ENCODE results near the gene PXMP2. TPM values are rescaled to one million over a fixed set of nuclear protein-coding genes. Genes with fewer than 3 reads are reported as not detected.

PXMP2 gene
- 10 to 100 TPM; 54.1 to 64.7 (median 57.8) TPM for polyA plus RNA-seq (ENCODE audit: insufficient read length in 3 of 3)
- long read RNA-seq, donor 1, transcript PXMP2-201 (5 exons, 957 nt): major isoform, 30 of 32 reads
- long read RNA-seq, donor 1, partial matches to known transcripts: 0 of 32 reads
- long read RNA-seq, donor 1, other reads (novel, unspliced or antisense): 0 of 32 reads
- long read RNA-seq, donor 2, transcript PXMP2-201 (5 exons, 957 nt): major isoform, 40 of 54 reads
- long read RNA-seq, donor 2, partial matches to known transcripts: 14 of 54 reads
- long read RNA-seq, donor 2, other reads (novel, unspliced or antisense): 0 of 54 reads
- long read RNA-seq, donor 3, transcript PXMP2-201 (5 exons, 957 nt): major isoform, 50 of 53 reads
- long read RNA-seq, donor 3, partial matches to known transcripts: 0 of 53 reads
- long read RNA-seq, donor 3, other reads (novel, unspliced or antisense): 0 of 53 reads
- long read RNA-seq, donor 4, transcript PXMP2-201 (5 exons, 957 nt): major isoform, 36 of 37 reads
- long read RNA-seq, donor 4, partial matches to known transcripts: 0 of 37 reads
- long read RNA-seq, donor 4, other reads (novel, unspliced or antisense): 0 of 37 reads
- long read RNA-seq, donor 5: 0 reads
- long read RNA-seq, donor 6, transcript PXMP2-201 (5 exons, 957 nt): major isoform, 26 of 27 reads
- long read RNA-seq, donor 6, partial matches to known transcripts: 0 of 27 reads
- long read RNA-seq, donor 6, other reads (novel, unspliced or antisense): 0 of 27 reads
- long read RNA-seq, donor 7, transcript PXMP2-201 (5 exons, 957 nt): major isoform, 43 of 53 reads
- long read RNA-seq, donor 7, partial matches to known transcripts: 8 of 53 reads
- long read RNA-seq, donor 7, other reads (novel, unspliced or antisense): 0 of 53 reads
- long read RNA-seq, donor 8, transcript PXMP2-201 (5 exons, 957 nt): major isoform, 61 of 69 reads
- long read RNA-seq, donor 8, partial matches to known transcripts: 7 of 69 reads
- long read RNA-seq, donor 8, other reads (novel, unspliced or antisense): 0 of 69 reads
- long read RNA-seq, donor 9, transcript PXMP2-201 (5 exons, 957 nt): major isoform, 41 of 41 reads
- long read RNA-seq, donor 9, partial matches to known transcripts: 0 of 41 reads
- long read RNA-seq, donor 9, other reads (novel, unspliced or antisense): 0 of 41 reads
- long read RNA-seq, donor 10, transcript PXMP2-201 (5 exons, 957 nt): major isoform, 41 of 42 reads
- long read RNA-seq, donor 10, partial matches to known transcripts: 0 of 42 reads
- long read RNA-seq, donor 10, other reads (novel, unspliced or antisense): 0 of 42 reads
- long read RNA-seq, donor 11, transcript PXMP2-201 (5 exons, 957 nt): major isoform, 36 of 62 reads
- long read RNA-seq, donor 11, partial matches to known transcripts: 24 of 62 reads
- long read RNA-seq, donor 11, other reads (novel, unspliced or antisense): 0 of 62 reads
- long read RNA-seq, donor 12, transcript PXMP2-201 (5 exons, 957 nt): major isoform, 12 of 13 reads
- long read RNA-seq, donor 12, partial matches to known transcripts: 0 of 13 reads
- long read RNA-seq, donor 12, other reads (novel, unspliced or antisense): 0 of 13 reads
- long read RNA-seq, donor 13: 0 reads
- long read RNA-seq, donor 14, transcript PXMP2-201 (5 exons, 957 nt): major isoform, 45 of 48 reads
- long read RNA-seq, donor 14, partial matches to known transcripts: 0 of 48 reads
- long read RNA-seq, donor 14, other reads (novel, unspliced or antisense): 0 of 48 reads
- long read RNA-seq, donor 15, transcript PXMP2-201 (5 exons, 957 nt): major isoform, 26 of 36 reads
- long read RNA-seq, donor 15, partial matches to known transcripts: 10 of 36 reads
- long read RNA-seq, donor 15, other reads (novel, unspliced or antisense): 0 of 36 reads
- long read RNA-seq, donor 16, transcript PXMP2-201 (5 exons, 957 nt): major isoform, 85 of 96 reads
- long read RNA-seq, donor 16, partial matches to known transcripts: 8 of 96 reads
- long read RNA-seq, donor 16, other reads (novel, unspliced or antisense): 0 of 96 reads

DNA sequence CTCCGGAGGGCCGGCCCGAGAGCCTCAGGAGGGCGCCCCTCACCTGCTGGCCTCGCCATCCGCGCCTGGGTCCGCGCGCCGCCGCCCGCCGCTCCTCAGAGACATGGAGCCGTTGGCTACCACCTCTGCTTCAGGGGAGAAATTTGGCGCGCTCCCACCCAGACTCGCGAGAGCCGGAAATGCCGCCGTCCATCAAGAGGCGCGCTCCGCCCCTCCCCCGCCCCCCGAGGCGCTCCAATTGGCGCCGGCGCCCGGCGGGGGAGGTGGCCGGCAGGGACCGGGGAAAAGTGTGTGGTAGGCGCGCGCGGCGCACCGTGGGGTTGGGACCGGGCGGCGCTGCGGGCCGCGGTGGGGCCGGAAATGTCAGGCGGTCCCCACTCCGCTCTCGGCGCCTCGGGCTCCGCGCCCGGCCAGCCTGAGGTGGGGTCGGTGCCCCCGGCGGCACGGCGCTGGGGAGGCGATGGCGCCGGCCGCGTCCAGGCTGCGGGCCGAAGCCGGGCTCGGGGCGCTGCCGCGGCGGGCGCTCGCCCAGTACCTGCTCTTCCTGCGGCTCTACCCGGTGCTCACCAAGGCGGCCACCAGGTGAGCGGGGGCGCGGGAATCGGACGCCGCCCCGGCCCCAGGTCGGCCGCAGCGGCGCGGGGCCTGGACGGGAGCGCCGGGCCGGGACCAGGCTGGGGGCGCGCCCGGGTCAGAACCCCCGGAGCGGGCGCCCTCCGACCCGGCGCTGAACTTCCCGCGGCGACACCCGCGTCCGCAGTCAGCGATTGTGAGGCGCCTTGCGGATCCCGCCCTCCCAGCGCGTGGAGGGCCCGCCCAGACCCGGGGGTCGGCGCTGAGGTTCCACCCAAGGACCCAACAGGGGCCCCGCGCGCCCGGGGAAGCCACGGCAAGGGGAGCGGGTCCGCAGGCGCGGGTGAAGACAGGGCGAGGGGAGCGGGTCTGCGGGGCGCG lies at the start of gene PXMP2, which contains the start of gene POLE:
TSS of gene PXMP2 (plus strand) at position 377 of the 954 bp plus-strand sequence. CDS start at position 461, 84 bp downstream.
TSS of gene POLE (minus strand) at position 132 of the 954 bp plus-strand sequence. CDS start at position 105, 27 bp downstream.
- peak; percentile 89 to 98 (median 92) for DNase-seq (ENCODE audit: extremely low read depth in 1 of 11, low read depth in 9 of 11, low spot score in 4 of 11)

DNA sequence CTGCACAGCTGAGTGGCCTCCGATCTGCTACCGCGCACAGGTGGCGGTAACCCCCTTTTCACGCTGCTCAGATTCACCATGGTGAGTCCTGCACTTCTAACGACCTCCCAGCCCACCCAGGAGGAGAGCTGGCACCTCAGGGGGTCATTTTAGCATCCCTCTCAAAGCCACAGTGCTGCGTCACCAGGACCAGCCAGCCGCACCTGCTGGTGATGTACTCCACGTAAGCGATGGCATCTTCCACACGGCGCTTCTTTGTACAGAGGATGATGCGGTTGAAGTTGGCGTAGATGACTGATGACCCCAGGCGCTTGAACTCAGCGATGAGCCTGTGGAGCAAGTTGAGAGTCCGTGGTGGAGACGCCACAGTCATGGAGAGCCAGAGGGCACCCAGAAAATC lies 49.6 kb upstream of the PXMP2 start:
- DNase-seq (ENCODE audit: extremely low read depth in 1 of 11, low read depth in 9 of 11, low spot score in 4 of 11): no peak

DNA sequence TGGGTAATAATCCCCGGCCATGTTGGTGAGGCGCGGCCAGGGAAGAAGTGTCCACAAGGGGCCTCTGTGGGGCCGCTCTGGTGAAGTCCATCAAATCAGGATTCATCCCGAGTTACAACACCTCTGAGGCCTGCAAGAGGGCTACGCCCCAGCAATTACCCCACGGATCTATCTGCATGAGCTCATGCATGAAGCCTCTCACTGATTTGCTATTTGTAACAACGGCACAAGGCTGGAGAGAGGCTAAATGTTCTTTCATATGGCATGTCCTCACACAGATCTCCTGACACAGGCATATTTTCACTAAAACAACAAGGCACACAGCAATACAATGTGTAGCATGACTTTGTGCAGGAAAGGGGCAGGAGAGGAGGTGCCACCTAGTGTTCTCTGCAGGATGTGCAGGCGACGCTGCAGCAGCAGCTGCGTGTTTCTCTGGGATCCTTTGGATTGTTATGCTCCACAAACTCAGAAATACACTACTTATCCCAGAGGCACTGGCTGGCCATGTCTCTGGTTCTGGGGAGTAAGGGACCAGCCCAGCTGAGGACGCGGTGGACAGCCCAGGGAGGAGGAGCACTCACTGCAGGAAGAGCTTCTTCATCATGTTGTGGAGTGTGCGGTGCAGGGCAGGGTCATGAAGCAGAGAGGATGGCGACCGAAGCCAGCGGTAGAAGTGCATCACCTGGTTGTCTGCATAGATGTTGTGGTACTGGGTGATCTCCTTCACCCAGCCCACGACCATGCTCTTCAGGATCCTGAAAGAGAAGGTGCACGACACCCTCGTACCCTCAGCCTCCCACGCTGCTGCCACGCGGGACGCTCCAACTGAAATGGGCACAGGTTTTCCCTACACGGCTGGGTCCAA lies 48.6 kb upstream of the PXMP2 start:
- DNase-seq (ENCODE audit: extremely low read depth in 1 of 11, low read depth in 9 of 11, low spot score in 4 of 11): no peak

DNA sequence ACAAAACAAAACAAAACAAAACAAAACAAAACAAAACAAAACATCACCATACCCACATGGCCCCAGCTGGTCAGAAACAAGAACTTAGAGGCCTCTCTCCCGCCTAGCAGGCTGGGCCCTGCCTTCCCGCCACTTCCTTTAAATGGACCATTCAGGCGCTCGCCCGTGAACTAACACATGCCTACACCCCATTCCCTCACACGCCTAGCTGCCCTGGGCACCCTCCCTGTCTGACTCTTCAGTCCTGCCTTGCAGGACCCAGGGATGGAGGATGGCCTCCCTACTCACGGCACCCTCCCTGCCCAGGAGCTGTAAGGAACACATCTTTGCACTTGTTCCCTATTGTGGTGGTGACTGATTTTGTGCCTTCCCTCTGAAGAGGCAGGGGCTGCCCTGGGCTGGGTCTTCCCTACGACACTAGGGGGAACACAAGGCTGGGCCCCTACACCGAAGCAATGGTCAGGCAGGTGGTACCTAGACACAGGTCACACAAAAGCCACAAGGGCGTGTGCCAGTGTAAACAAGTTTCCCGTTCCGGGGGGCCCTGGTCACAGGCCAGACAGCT lies 47.3 kb upstream of the PXMP2 start:
- no peak for DNase-seq (ENCODE audit: extremely low read depth in 1 of 11, low read depth in 9 of 11, low spot score in 4 of 11)

DNA sequence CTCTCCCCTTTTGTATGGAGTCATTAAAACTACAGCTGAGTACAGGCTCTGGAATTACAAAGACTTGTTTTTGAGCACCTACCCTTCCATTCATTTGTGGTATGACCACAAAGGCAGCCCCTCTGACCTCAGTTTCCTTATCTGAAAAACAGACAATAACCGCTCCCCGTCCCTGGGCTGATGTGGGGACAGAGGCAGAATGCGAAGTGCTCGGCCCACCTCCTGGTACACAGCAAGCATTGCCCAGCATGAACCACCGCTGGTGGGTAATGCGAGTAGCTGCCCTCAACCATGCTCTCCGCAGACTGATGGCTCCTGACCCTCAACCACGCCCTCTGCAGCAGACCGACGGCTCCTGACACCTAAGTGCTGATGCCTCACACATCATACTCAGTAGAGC lies 46.5 kb upstream of the PXMP2 start:
- no peak for DNase-seq (ENCODE audit: extremely low read depth in 1 of 11, low read depth in 9 of 11, low spot score in 4 of 11)

DNA sequence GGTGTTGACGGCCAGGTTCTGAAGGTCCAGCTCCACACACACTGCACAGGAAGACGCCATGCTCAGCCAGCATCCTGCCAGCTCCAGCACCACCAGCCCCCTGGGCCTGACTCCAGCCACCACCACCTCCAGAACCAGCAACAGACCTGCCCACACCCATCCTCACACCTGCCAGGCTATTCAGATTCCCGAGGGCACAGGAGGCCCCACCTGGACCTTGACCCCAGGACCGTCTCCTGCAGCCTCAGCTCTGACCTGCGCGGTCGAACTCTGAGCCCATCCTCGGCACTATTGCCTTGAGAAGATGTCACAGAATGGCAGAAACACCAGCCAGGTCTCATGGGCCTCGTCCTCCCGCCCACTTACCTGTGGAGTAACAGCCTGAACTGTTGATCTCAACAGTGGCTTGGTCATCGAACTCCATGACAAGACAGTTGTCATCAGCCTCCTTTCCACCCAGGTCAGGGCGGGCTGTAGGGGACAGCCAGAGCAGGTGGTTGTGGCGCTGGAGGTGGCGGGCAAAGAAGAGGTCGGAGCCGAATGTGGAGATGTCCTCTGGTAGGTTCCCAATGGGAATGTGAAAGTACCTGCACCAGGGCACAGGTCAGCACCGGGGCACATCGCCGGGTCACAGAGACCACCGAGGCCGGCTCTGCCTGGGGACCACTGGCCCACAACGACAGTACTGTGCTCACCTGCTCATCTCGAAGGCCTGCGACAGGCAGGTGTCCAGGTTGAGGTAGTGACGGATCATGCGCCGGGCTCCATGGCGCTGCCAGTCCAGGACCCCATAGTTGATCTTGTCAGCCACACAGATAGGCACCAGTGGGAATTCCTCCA lies 45.4 kb upstream of the PXMP2 start:
- DNase-seq (ENCODE audit: extremely low read depth in 1 of 11, low read depth in 9 of 11, low spot score in 4 of 11): no peak

DNA sequence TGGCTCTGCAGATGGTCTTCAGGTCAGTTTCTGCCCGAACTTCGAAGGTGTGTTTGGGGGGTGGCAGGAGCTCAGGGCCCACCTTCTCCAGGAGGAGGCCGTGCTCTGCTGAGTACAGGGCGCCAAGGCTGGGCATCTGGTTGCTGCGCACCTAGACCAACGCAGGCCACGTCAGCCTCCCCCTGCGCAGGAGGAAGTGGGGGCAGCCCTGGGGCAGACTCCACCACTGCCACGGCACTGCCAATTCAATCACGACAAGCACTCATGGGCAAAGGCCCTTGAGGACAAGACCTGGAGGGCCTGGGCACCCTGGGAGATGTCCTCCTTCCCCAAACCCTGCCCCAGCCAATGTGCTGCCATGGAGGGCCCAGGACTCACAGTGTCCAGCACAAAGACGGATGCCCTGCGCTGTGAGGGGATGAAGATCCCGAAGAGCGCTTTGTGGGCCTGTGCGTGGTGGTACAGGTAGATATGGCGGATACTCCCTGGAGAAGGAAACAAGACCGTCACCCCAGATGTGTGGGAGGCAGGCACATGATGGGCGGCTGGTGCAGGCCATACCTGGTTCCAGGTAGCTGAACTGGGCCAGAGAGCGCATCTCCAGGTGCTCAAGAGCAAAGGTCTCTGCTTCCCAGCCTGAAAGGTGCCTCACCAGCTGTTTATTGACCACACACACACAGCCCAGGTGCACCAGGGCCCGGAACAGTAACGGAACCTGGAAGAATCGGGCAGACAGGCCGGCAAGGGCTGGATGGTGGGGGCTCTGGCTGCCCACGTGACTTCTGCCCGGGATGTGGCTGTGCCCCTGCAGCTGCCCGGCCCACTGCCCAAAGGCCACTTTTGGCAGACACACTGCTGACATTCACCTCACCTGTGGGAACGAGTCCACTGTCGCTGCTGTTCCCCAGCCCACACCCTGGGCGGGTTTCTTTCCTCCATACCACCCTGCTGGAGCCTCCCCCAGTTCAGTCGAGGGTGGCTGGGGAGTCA lies 44.2 kb upstream of the PXMP2 start:
- DNase-seq (ENCODE audit: extremely low read depth in 1 of 11, low read depth in 9 of 11, low spot score in 4 of 11): no peak

DNA sequence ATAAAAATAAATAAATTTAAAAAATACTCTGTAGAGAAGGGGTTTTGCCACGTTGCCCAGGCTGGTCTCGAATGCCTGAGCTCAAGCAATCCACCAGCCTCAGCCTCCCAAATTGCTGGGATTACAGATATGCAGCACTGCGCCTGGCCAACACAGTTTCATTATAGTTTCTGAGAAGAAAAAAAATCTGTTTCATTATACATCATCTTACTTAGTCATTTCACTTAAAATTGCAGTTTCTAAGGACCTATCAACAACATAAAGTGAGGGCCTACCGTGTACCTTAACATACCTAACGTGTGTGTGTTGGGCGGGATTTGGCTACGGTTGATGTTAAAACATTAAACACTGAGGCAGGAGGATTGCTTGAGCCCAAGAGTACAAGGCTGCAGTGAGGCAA lies 40.5 kb upstream of the PXMP2 start:
- DNase-seq (ENCODE audit: extremely low read depth in 1 of 11, low read depth in 9 of 11, low spot score in 4 of 11): no peak

DNA sequence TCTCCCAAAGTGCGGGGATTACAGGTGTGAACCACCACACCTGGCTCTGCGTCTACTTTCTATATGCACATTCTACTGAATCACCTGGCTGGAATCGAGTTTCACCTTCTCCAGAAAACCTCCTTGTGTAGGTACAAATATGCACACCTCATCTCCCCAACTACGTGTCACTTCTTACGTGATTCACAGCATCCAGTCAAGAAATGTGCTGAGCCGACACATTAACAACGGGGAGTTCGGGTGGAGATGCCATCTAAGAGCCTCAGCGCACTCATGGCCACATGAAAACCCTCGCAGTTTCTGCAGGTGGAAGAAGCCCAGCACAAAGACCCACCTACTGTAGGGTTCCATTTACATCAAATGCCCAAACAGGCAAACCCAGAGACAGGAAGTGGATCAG lies 39.5 kb upstream of the PXMP2 start:
- no peak for DNase-seq (ENCODE audit: extremely low read depth in 1 of 11, low read depth in 9 of 11, low spot score in 4 of 11)

DNA sequence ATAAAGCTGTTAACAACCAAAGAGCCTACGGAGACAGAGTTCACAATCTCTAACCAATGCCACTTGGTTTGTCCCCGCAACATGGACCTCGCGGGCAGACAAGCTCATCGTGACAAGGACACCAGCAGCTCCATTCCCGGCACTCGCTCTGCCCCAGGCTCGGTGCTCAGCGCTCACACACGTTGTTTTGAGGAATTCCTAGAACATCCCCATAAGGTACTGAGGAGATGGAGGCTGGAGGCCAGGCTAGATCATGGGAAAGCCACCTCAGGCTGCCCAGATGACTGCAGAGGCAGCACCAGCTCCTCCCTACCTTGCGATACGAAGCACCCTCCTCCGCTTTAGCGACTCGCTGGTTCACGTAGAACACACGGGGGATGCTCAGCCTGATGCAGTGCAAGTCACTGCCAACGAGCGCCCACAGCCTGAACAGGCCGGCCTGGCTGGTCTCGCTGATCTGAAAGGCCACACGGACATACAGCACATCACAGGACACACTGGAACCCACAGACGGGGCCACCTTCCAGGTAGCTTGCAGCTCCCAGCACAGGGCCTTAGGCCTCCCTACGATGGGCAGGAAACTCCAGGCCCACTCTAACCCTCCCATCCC lies 38.7 kb upstream of the PXMP2 start:
- no peak for DNase-seq (ENCODE audit: extremely low read depth in 1 of 11, low read depth in 9 of 11, low spot score in 4 of 11)

DNA sequence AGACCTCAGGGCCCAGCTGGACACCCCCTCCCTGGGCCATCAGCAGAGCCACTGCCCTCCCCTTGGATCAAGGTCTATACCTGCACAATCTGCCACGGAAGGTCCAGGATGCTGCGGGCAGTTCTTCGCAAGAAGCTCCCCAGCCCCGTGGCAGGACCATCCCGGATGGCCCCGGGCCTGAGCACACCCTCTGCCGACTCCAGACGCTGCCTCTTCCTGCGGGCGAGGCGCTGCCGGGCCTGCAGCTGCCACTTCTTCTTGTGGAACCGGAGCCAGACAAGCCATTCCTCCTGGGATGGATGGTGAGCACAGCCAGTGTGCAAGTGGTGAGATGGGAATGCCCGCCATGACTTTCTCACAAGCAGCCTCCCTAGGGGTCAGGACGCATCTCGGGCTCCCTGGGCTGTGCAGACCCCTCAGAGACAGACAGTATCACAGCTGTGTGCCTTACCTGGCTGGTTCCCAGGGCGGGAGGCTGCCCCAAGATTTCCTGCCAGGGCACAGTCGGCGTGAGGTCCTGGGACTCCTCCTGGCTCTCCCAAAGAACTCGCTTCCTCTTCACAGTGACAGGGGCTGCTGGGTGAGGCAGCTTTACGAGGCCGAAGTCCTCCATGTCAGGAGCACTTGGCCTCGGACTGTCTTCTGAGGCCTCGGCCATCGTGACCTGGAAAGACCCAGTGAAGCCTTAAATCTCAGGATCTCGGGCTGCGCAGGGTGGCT lies 38.0 kb upstream of the PXMP2 start:
- no peak for DNase-seq (ENCODE audit: extremely low read depth in 1 of 11, low read depth in 9 of 11, low spot score in 4 of 11)

DNA sequence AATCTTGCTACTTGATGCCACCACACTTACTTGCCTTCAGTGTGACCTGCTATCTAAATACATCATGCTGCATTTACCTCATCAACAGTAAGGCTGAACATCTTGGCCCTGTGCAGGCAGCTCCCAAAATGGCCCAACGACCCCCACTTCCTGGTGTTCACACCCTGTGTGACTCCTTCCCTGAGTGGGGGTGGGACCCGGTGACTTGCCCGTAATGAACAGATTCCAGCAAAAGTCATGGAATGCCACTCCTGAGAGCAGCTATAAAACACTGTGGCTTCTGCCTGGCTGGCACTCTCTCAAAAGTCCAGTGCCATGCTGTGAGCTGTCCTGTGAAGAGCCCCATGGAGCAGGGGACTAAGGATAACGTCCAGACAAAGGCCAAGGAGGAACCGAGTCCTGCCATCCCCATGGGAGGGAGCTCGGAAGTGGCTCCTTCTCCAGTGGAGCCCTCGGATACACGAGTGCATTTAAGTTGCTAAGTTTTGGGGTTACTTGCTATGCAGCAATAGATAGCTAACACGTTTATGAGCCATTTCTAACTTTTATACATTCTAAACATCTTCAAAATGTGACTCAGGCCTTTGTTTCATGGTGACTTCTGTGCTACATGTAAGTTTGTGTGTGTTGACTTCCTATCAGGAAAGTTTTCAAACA lies 35.8 kb upstream of the PXMP2 start:
- DNase-seq (ENCODE audit: extremely low read depth in 1 of 11, low read depth in 9 of 11, low spot score in 4 of 11): no peak
